ENCODE results near the gene TARS3. TPM values are rescaled to one million over a fixed set of nuclear protein-coding genes. Genes with fewer than 3 reads are reported as not detected.

Gene TARS3
- total RNA-seq, 1 donor from 2014 or later: 10.4 TPM

GRCh38 chr15:101604124-101604874, 120.0 kb downstream of the TARS3 start:
- H3K4me3 ChIP-seq (ENCODE audit: low read depth, low read length): no peak overlapping the region
- no peaks in the 10 kb centered on the region for H3K36me3 ChIP-seq (ENCODE audit: control insufficient read depth, insufficient read depth, low read length)
- no peak for TF ChIP-seq CTCF (IDR thresholded peaks at IDR 0.05; ENCODE audit: insufficient read depth, low read length, poor library complexity, severe bottlenecking)
- H3K27me3 ChIP-seq (ENCODE audit: control insufficient read depth, insufficient read depth, low read length): no peaks in the 10 kb centered on the region
- no peak for DNase-seq (ENCODE audit: low read depth)

Other genes with a start within 250 kb of the TARS3 start
- 5.4 and 8.4 TPM in 2 replicates for gene PCSK6, start 234.8 kb downstream of the TARS3 start, total RNA-seq
- gene TM2D3, start 72.1 kb downstream of the TARS3 start, total RNA-seq: 30.0 and 31.4 TPM in 2 replicates
- not detected in 2 replicates for gene OR4F6, start 79.0 kb upstream of the TARS3 start, total RNA-seq
- 0.08 TPM in 1 of 2 replicates, not detected in the other for gene OR4F15, start 87.7 kb upstream of the TARS3 start, total RNA-seq